NK-92 (cell line): ENCODE data around the gene C1orf35.

Experiments used
- DNase-seq: peaks from one replicate; lab custom pipeline; 2025; ENCODE audit not compliant: unreplicated experiment; lab: John Stamatoyannopoulos, UW

Gene C1orf35

DNA sequence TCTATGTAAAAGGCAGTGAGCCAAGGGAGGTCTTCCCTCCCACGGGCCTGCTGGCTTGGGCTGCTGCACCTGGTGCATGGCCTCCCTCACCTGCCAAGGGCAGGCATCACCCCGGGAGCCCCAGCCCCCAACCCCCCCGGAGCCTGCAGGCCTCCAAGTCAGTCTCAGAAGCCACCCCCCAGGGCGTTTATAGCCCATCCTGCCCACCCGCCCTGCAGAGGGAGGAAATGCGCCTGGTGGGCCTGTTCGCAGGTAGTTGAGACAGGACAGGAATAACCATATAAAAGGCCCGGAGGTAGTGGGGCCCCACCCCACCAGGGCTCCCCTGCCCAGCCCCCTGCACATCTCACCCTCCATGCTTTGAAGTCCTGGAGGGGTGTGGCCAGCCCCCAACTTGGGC lies 38.8 kb downstream of the C1orf35 start:
- DNase-seq, result no peak

DNA sequence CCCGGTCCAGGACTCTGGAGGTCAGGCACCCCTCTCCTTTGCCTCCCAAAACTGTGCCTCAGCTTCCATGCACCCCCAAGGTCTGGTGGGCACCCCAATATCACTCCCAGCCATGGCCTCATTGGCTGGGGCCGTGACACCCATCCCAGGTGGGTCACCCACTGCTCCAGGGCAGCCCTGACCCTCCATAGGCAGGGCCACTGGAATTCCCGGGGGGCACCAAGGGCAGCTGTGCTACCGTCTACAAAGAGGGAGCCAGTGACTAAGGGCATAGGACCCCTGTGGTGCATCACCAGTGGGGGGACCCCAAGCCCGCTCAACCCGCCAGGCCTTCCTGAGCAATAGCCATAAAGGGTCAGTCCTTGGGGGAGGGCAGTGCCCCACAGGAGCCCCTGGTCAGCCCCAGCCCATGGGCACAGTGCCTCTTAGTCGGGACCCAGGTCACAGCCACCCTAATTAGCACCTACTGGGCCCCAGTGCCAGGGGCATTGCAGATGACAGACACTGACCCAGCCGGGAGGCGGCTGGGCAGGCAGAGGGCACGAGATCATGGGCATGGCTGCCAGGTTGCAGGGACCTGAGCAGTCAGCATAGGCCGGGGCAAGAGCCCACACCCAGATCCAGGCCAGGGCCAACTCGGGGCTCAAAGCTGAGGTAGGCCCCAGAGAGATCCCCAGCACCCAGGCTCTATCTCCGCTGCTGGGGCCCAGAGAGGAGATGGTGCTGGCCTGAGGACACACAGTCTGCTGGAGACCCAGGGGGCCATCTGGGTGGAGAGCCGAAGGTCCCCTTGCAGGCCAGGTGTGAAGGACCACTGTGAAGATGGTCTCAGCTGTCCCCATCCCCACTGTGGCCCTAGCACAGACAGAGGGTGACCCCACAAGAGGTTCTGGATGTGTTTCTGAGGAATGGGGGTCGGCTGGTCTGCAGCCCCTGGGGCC lies 39.6 kb downstream of the C1orf35 start:
- DNase-seq, result no peak

- DNase-seq, result no peak
Measured at GRCh38 chr1:228062812-228063211, 40.3 kb downstream of the C1orf35 start.

DNA sequence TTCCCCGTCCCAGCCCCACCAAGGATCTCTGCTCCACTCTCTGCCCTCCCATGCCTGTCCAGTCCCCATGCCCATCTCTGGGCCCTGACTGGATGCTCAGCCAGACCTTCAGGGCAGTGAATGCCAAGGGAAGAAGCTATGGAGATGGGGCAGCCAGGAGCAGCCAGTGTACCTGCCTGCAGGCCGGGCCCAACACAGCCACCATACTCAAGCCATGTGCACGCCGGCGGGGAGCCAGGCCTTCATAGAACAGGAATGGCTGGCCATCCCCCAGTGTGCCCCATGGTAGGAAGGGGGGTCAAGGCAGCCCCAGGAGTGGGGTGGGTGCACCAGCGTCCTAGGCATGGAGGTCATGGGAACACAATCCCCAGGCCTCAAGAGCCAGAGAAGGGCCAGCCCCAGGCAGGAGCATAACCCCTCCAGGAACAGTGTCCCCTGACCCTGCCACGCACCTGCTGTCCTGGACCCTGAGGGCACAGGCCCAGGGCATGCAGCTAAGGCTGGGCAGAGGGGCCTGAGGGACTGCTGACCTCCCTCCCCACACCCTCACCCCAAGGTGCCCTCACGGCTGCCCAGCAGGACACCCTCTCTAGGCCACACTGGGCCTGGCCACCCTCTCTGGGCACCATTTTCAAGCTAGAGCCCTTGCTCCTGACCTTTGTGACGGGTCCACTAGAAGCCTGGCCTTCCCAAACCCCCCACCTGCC lies 40.9 kb downstream of the C1orf35 start:
- DNase-seq, result no peak

GRCh38 chr1:228061411-228062084 lies 41.6 kb downstream of the C1orf35 start:
- DNase-seq, result no peak

- DNase-seq, result no peak
Measured at GRCh38 chr1:228060458-228061190, 42.5 kb downstream of the C1orf35 start.

- DNase-seq, result no peak
Measured at GRCh38 chr1:228059634-228060457, 43.3 kb downstream of the C1orf35 start.

DNA sequence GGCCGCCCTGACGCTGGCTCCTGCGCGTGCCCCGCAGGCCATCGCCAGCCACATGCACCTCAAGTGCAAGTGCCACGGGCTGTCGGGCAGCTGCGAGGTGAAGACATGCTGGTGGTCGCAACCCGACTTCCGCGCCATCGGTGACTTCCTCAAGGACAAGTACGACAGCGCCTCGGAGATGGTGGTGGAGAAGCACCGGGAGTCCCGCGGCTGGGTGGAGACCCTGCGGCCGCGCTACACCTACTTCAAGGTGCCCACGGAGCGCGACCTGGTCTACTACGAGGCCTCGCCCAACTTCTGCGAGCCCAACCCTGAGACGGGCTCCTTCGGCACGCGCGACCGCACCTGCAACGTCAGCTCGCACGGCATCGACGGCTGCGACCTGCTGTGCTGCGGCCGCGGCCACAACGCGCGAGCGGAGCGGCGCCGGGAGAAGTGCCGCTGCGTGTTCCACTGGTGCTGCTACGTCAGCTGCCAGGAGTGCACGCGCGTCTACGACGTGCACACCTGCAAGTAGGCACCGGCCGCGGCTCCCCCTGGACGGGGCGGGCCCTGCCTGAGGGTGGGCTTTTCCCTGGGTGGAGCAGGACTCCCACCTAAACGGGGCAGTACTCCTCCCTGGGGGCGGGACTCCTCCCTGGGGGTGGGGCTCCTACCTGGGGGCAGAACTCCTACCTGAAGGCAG lies 44.0 kb downstream of the C1orf35 start:
- no peak for DNase-seq

DNA sequence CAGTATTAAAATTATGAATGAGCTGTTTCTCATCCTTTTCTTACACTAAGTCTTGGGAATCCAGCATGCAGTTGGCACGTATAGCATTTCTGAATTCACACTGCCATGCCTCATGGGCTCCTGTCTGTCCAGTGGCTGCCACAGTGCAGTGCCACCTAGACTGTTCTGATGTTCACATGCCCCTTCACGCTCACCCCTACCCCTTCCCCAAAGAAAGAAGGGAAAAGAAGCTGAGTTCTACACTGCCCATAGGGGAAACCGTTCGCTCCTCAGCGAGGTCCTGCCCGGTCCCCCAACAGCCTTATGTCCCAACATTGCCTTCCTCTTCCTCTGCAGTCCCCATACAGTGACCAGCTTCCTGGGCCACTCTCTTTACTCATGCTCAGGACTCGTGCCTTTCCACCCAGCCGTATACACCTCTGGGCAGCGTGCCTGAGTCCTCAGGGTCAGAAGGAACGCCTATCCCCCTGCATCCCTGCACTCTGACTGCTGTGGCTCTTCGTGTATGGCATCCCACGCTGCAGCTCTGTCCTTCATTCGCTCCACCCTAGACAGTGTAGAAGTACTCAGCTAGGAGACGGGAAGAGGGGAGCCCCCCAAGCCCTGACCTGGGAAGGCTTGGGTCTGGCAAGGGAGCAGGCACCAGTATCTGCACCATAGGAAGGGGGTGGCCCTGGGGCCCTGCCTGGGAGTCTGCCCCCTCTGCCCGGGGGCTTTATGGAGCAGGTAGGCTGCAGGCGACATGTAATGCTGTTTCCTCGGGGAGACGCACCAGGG lies 44.8 kb downstream of the C1orf35 start:
- DNase-seq, result no peak
